ENCODE data around the gene GCNA. TPM values are rescaled to one million over a fixed set of nuclear protein-coding genes. Genes with fewer than 3 reads are reported as not detected.

GCNA gene
- total and polyA plus RNA-seq, 10 of the 15 experiments (the other 5 are each of a cell fraction or from before 2014, with no cell fraction given) = 0.37 to 1.6 (median 0.90) TPM

GRCh38 chrX:71532753-71533425 lies 45.3 kb upstream of the GCNA start, which contains the start of gene OGT (continued):
- TF ChIP-seq, protein P1, sequence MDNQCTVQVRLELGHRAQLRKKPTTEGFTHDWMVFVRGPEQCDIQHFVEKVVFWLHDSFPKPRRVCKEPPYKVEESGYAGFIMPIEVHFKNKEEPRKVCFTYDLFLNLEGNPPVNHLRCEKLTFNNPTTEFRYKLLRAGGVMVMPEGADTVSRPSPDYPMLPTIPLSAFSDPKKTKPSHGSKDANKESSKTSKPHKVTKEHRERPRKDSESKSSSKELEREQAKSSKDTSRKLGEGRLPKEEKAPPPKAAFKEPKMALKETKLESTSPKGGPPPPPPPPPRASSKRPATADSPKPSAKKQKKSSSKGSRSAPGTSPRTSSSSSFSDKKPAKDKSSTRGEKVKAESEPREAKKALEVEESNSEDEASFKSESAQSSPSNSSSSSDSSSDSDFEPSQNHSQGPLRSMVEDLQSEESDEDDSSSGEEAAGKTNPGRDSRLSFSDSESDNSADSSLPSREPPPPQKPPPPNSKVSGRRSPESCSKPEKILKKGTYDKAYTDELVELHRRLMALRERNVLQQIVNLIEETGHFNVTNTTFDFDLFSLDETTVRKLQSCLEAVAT (IDR thresholded peaks at IDR 0.05) = peak; percentile 70
- TF ChIP-seq GABPA (IDR thresholded peaks at IDR 0.05; ENCODE audit: low read depth) = 0 out of 2 replicates have a peak, but pooled peaks have one; percentile 40
- no peak for TF ChIP-seq ZNF274 (IDR thresholded peaks at IDR 0.05; ENCODE audit: insufficient read depth, insufficient read length)
- peak; percentile 79 for TF ChIP-seq PAX8 (IDR thresholded peaks at IDR 0.05)
- TF ChIP-seq, protein P2, sequence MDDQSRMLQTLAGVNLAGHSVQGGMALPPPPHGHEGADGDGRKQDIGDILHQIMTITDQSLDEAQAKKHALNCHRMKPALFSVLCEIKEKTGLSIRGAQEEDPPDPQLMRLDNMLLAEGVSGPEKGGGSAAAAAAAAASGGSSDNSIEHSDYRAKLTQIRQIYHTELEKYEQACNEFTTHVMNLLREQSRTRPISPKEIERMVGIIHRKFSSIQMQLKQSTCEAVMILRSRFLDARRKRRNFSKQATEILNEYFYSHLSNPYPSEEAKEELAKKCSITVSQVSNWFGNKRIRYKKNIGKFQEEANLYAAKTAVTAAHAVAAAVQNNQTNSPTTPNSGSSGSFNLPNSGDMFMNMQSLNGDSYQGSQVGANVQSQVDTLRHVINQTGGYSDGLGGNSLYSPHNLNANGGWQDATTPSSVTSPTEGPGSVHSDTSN (IDR thresholded peaks at IDR 0.05; ENCODE audit: insufficient replicate concordance, low read depth, low read length) = peak; percentile 77
- TF ChIP-seq CBX5 (IDR thresholded peaks at IDR 0.05; ENCODE audit: low read depth) = 0 out of 2 replicates have a peak, but pooled peaks have one; percentile 81
- no peak; the same call in 1 of the 2 replicates for TF ChIP-seq FOXK2 (IDR thresholded peaks at IDR 0.05)
- no peak for TF ChIP-seq RCOR1 (conservative IDR thresholded peaks at IDR 0.05; ENCODE audit: low read depth, low read length)
- TF ChIP-seq RUNX3 (IDR thresholded peaks at IDR 0.05; ENCODE audit: low read length) = peak; percentile 85
- TF ChIP-seq EP300 (IDR thresholded peaks at IDR 0.05; ENCODE audit: borderline replicate concordance in 1 of 2, control insufficient read depth in 1 of 2, low read depth in 2 of 2, low read length in 2 of 2) = peak in 1 of 2 experiments; percentile 49; a peak in 1 of 4 replicates
- peak; percentile 68; the same call in 1 of the 2 replicates for TF ChIP-seq ZNF207 (IDR thresholded peaks at IDR 0.05; ENCODE audit: borderline replicate concordance)
- 0 out of 2 replicates have a peak, but pooled peaks have one; percentile 42 for TF ChIP-seq E2F4 (IDR thresholded peaks at IDR 0.05; ENCODE audit: low read depth, low read length)
- no peak for TF ChIP-seq EZH2 (IDR thresholded peaks at IDR 0.05; ENCODE audit: borderline replicate concordance, control insufficient read depth, low read depth, low read length)
- peak; percentile 83 for TF ChIP-seq NBN (IDR thresholded peaks at IDR 0.05)
- TF ChIP-seq SREBF1 (IDR thresholded peaks at IDR 0.05; ENCODE audit: low read length) = no peak
- TF ChIP-seq SKIL (IDR thresholded peaks at IDR 0.05; ENCODE audit: low read depth, poor library complexity, severe bottlenecking) = peak; percentile 38
- peak; percentile 72 for TF ChIP-seq ATF7 (IDR thresholded peaks at IDR 0.05; ENCODE audit: low read depth)
- TF ChIP-seq SMAD1 (IDR thresholded peaks at IDR 0.05; ENCODE audit: low read depth, partially characterized antibody) = no peak
- peak in 1 of 2 experiments; percentile 59; a peak in 1 of 4 replicates for TF ChIP-seq ETV6 (conservative IDR thresholded peaks at IDR 0.05 in 1 of 2, IDR thresholded peaks at IDR 0.05 in 1 of 2; ENCODE audit: borderline replicate concordance in 1 of 2, low read depth in 1 of 2)
- TF ChIP-seq TCF12 (IDR thresholded peaks at IDR 0.05; ENCODE audit: low read depth, low read length) = peak; percentile 67; the same call in 1 of the 2 replicates
- TF ChIP-seq ZNF622 (IDR thresholded peaks at IDR 0.05) = no peak
- no peak for TF ChIP-seq SREBF2 (IDR thresholded peaks at IDR 0.05; ENCODE audit: low read length)
- no peak for TF ChIP-seq SP1 (IDR thresholded peaks at IDR 0.05; ENCODE audit: low read depth, low read length)
- TF ChIP-seq ZSCAN29 (IDR thresholded peaks at IDR 0.05) = no peak
- TF ChIP-seq KDM1A (IDR thresholded peaks at IDR 0.05; ENCODE audit: borderline replicate concordance) = no peak
- no peak for TF ChIP-seq CEBPB (IDR thresholded peaks at IDR 0.05; ENCODE audit: borderline replicate concordance in 1 of 2, low read depth in 2 of 2, low read length in 2 of 2)
